MG63 (cell line): ENCODE results near the gene CRLF2. TPM values are rescaled to one million over a fixed set of nuclear protein-coding genes. Genes with fewer than 3 reads are reported as not detected.
"Not testable (repeated sequence)": the region's sequence is repeated elsewhere in the genome, so short reads cannot be mapped to it uniquely, and the experiment has no call there.

Experiments used
- DNase-seq: peaks from one replicate; pipeline ENCODE4 v3.0.0-alpha.2; 2020
- H3K27me3 ChIP-seq: fragments of 250-450 bp; sonication (Bioruptor Pico); 2 replicates; pipeline ENCODE4 v1.5.1; 2020; ENCODE audit warnings: mild to moderate bottlenecking, moderate library complexity
- H3K36me3 ChIP-seq: fragments of 250-450 bp; sonication (Bioruptor Pico); 2 replicates; pipeline ENCODE4 v1.5.1; 2020; ENCODE audit warnings: mild to moderate bottlenecking, moderate library complexity
- H3K4me3 ChIP-seq: fragments of 250-450 bp; sonication (Bioruptor Pico); 2 replicates; pipeline ENCODE4 v1.5.1; 2020; ENCODE audit warnings: mild to moderate bottlenecking, moderate library complexity
- H3K9me3 ChIP-seq: fragments of 250-450 bp; sonication (Bioruptor Pico); 2 replicates; pipeline ENCODE4 v1.5.1; 2020; ENCODE audit warnings: mild to moderate bottlenecking, moderate library complexity
- total RNA-seq: library from RNA; depleted of rRNA; stranded (reverse); fragments of >200 nt; shearing (Covaris generic); gene quantifications from 2 replicates; pipeline ENCODE4 v1.2.3, GENCODE V29; 2014; ENCODE audit warnings: low replicate concordance

Gene CRLF2
- total RNA-seq, 1 experiment from 2014 or later: 1.7 TPM

DNA sequence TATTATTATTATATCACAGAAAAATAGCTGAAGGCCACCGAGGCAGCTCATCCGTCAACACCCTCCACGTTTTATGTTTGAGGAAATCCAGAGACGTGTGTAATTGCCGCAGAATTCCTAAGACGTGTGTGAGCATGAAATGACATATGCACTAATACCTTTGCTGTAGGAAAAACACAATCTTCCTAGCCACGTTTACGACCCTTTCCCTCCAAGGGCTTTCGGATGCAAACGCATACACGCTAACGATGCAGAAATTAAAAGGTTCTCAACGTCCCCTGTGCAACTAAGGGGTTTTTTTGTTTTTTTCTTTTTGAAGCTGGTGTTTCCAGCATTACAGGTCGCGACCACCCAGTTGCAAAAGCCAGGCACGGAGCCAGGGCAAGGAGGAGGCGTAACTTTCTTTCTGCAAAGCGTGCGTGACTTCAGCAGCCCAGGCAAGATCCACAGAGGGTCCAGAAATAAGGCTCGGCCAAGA, 33.8 kb downstream of the CRLF2 start:
- peak; percentile 53 for DNase-seq
- Histone ChIP-seq H3K9me3 (no peaks in the 10 kb centered on the region), H3K4me3 (peak overlapping the region; percentile 41), H3K27me3 (0 out of 2 replicates have a peak, but pooled peaks cover 2% of the 10 kb centered on the region), H3K36me3 (no peaks in the 10 kb centered on the region)

DNA sequence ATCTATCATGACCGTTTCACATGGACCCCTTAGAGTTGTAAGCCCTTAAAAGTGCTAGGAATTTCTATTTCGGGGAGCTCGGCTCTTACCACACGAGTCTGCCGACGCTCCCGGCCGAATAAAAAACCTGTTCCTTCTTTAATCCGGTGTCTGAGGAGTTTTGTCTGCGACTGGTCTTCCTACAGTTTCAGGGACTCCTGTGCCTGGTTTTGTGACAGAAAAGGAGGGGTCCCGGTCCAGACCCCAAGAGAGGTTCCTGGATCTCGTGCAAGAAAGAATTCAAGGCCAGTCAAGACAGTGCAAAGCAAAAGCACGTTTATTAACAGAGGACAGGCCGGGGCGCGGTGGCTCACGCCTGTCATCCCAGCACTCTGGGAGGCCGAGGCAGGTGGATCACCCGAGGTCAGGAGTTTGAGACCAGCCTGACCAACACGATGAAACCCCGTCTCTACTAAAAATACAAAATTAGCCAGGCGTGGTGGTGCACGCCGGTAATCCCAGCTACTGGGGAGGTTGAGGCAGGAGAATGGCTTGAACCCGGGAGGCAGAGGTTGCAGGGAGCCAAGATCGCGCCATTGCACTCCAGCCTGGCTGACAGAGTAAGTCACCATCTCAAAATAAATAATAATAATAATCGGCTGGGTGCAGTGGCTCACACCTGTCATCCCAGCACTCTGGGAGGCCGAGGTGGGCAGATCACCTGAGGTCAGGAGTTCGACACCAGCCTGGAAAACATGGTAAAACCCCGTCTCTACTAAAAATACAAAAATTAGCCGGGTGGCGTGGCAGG, 35.7 kb downstream of the CRLF2 start:
- H3K4me3 ChIP-seq: peak overlapping the region; percentile 9; the same call in 1 of the 2 replicates
- H3K9me3 ChIP-seq, H3K27me3 ChIP-seq, DNase-seq, H3K36me3 ChIP-seq: not testable (repeated sequence)

DNA sequence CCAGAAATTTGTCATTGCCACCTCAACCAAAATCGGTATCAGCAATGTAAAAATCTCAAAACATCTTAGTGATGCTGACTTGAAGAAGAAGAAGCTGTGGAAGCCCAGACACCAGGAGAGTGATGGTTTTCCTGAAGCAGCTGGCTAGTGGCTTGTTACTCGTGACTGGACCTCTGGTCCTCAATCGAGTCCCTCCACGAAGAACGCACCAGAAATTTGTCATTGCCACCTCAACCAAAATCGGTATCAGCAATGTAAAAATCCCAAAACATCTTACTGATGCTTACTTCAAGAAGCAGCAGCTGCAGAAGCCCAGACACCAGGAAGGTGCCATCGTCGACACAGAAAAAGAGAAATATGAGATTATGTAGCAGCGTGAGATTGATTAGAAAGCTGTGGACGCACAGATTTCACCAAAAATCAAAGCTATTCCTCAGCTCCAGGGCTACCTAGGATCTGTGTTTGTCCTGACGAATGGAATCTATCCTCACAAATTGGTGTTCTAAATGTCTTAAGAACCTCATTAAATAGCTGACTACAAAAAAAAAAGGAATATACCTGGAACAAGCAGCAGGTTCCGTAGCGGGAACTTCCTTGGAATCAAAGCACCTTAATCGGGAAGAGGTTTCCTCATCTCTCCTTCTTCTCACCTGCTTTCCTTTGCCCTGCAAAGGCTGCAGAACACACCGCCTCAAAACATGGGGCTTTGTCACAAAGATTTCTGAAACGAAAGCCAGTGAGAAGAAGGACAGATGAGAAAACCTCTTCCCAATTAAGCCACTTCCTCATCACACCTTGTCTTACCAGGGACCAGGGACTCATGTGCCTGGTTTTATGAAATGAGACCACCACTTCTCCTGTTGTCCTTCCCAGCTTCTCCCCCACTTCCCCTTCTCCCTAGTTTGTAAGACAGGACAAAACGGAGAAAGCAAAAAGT, 37.6 kb downstream of the CRLF2 start:
- DNase-seq: not testable (repeated sequence)

DNA sequence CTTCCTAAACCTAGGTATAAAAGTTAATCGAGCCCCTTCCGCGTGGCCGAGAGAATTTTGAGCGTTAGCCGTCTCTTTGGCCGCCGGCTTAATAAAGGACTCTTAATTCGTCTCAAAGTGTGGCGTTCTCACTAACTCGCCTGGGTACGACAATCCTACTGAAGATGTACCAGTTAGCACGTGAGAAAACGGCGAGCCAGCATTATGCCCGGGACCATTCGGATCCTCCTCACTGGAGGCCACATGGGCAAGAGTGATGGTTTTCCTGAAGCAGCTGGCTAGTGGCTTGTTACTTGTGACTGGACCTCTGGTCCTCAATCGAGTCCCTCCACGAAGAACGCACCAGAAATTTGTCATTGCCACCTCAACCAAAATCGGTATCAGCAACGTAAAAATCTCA, 39.0 kb downstream of the CRLF2 start:
- not testable (repeated sequence) for H3K27me3 ChIP-seq, H3K9me3 ChIP-seq, H3K4me3 ChIP-seq, DNase-seq, H3K36me3 ChIP-seq

More for the DNA sequence above, 37.6 kb downstream of the CRLF2 start:
- H3K36me3 ChIP-seq, H3K9me3 ChIP-seq, H3K27me3 ChIP-seq, H3K4me3 ChIP-seq: not testable (repeated sequence)

DNA sequence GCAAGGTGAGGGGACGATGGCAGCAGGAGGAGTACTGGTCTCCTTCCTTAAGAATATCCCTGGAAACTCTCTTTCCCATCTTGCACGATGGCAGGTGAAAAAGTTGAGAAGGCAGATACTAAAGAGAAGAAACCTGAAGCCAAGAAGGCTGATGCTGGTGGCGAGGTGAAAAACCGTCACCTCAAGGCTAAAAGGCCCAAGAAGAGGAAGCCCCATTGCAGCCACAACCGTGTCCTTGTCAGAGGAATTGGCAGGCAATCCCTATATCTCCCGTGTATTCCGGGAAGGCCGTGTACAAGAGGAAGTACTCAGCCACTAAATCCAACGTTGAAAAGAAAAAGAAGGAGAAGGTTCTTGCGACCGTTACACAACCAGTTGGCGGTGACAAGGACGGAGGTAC, 40.0 kb downstream of the CRLF2 start:
- Histone ChIP-seq H3K4me3 (no peak overlapping the region), H3K9me3 (peaks cover 7% of the 10 kb centered on the region; the same call in 1 of the 2 replicates), H3K36me3 (no peaks in the 10 kb centered on the region), H3K27me3 (peaks cover 5% of the 10 kb centered on the region; the same call in 1 of the 2 replicates)
- no peak for DNase-seq

DNA sequence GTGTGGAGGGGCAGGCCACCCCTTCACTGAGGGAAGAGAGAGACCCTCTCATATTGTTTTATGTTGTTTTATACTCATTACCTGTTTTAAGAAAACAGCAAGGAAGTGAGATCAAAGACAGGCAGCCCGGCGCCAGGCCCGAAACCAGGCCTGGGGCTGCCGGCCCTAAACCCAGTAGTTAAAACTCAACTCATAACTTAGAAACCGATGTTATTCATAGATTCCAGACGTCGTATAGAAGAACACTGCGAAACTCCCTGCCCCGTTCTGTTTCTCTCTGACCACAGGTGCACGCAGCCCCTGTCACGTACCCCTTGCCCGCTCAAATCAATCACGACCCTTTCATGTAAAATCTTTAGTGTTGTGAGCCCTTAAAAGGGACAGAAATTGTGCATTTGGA, 40.5 kb downstream of the CRLF2 start:
- DNase-seq, H3K9me3 ChIP-seq, H3K4me3 ChIP-seq, H3K27me3 ChIP-seq, H3K36me3 ChIP-seq: not testable (repeated sequence)

DNA sequence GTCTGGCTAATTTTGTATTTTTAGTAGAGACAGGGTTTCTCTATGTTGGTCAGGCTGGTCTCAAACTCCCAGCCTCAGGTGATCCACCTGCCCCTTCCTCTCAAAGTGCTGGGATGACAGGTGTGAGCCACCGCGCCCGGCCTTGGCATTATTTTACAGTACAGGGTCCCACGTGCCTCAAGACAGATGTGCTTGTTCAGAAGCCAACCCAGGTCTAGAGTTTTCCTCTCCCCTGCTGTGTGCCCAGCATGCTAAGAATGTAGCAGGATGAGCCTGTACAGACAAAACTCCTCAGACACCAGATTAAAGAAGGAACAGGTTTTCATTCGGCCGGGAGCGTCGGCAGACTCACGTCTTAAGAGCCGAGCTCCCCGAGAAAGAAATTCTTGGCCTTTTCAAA, 42.2 kb downstream of the CRLF2 start:
- Histone ChIP-seq H3K27me3 (peaks cover 5% of the 10 kb centered on the region; the same call in 1 of the 2 replicates), H3K36me3 (no peaks in the 10 kb centered on the region), H3K4me3 (no peak overlapping the region), H3K9me3 (peaks cover 7% of the 10 kb centered on the region; the same call in 1 of the 2 replicates)
- no peak for DNase-seq

DNA sequence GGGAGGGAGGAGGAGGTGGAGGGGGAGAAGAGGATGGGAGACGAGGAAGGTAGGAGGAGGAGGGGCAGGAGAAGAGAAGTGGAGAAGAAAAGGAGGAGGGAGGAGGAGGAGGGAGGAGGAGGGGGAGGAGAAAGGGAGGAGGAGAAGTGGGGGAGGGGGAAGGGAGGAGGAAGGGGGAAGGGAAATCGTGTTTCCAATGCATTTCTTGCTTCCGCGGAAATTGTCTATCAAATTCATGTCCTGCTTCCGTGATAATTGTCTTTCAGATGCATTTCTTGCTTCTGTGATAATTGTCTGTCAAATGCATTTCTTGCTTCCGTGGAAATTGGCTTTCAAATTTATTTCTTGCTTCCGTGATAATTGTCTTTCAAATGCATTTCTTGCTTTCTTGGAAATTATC, 43.3 kb downstream of the CRLF2 start:
- no peak for DNase-seq
- no peaks in the 10 kb centered on the region for H3K36me3 ChIP-seq
- peaks cover 7% of the 10 kb centered on the region; the same call in 1 of the 2 replicates for H3K9me3 ChIP-seq
- H3K4me3 ChIP-seq: no peak overlapping the region
- peaks cover 3% of the 10 kb centered on the region; the same call in 1 of the 2 replicates for H3K27me3 ChIP-seq

DNA sequence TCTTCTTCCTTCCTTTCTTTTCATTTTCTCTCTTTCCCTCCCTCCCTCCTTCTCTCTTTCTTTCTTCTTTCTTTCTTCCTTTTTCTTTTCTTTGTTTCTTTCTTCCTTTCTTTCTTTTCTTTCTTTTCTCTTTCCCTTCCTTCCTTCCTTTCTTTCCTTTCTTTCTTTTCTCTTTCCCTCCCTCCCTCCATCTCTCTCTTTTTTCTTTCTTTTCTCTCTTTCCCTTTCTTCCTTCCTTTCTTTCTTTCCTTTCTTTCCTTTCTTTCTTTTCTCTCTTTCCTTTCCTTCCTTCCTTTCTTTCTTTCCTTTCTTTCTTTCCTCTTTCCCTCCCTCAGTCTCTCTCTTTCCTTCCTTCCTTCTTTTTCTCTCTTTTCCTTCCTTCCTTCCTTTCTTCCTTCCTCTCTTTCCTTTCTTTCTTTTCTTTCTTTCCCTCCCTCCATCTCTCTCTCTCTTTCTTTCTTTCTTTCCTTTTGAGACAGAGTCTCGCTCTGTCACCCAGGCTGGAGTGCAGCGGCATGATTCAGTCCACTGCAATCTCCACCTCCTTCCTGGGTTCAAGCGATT, 44.4 kb downstream of the CRLF2 start:
- Histone ChIP-seq H3K36me3 (no peaks in the 10 kb centered on the region), H3K27me3 (peaks cover 3% of the 10 kb centered on the region; the same call in 1 of the 2 replicates), H3K4me3 (no peak overlapping the region), H3K9me3 (peaks cover 7% of the 10 kb centered on the region; the same call in 1 of the 2 replicates)
- DNase-seq: no peak

DNA sequence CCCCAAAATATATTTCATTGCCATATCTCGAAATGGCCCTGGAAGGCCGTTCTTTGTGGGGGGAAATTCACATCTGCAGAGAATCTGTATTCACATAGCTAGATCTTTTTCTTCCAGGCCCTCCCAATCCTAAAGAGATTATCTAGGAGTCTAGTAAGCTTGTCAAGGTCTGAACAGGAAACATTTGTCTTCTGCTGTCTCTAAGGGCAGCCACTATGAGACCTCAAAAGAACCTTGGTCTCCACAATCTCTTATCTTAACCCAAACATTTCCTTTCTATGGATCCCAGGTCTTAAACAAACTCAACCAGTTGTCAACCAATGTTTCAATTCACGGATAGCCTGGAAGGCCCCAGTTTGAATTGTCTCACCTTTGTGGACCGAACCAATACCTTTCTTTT, 45.0 kb downstream of the CRLF2 start:
- Histone ChIP-seq H3K27me3 (peaks cover 3% of the 10 kb centered on the region; the same call in 1 of the 2 replicates), H3K36me3 (no peaks in the 10 kb centered on the region), H3K9me3 (peaks cover 7% of the 10 kb centered on the region; the same call in 1 of the 2 replicates), H3K4me3 (no peak overlapping the region)
- DNase-seq: no peak

DNA sequence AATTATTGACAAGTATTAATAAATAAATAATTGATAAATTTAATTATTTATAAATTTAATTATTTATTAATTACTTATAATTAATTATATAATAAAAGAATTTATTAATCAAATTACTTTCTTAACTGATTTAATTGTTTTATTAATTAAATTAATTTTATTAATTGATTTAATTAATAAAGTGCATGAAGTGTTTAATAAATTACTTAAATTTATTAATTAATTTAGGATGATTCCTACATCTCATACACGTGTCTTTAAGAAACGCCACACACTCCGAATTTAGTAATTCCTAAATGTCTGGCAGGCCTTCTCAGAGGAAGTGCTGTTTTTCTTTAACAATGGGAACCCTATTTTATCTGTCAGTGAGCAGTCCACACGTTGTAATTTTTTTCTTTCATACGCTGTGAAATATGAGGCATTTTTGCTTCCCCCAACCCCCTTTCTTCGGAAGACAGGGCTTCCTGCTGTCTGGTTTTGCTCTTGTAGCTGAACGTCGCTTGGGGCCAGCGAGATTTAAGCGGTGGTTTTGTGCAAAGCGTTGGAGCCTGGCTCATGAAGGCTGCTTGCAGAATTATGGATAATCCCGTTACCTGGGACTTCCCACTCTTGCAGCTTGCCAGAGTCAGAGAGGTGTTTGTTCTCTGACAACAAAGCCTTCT, 46.8 kb downstream of the CRLF2 start:
- H3K4me3 ChIP-seq: peak overlapping the region; percentile 0; the same call in 1 of the 2 replicates
- peak; percentile 42 for DNase-seq

DNA sequence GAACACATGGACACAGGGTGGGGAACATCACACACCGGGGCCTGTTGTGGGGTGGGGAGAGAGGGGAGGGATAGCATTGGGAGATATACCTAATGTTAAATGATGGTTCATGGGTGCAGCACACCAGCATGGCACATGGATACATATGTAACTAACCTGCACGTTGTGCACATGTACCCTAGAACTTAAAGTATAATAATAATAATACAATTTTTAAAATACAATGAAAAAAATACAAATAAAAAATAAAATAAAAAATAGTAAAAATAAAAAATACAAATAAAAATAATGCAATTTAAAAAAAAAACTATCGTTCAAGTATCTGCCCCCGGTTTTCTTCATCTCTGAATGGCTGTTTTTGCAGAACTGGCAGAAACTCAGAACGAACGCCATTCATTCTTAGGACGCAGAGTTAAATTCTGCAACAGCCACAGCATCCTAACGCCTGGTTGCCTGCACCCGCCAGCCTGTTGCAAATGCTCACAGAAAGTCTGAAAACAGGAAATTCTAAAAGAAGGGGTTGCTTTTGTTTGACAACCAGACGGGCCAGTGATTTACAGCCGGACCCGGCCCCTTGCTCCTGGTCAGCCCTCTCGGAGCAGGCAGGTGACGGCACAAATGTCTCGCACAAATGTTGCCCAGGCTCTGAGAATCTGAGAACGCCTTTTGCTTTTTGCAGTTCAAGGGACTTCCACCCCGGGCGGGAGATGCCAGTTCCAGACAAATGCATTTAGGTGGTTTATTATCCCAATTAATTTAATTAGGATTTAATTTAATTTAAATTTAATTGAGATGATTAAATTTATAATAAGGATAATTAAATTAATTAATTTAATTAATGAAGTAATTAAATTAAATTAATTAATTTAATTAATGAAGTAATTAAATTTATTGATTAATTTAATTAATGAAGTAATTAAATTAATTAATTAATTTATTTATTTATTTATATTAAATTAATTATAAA, 47.8 kb downstream of the CRLF2 start:
- Histone ChIP-seq H3K36me3 (no peaks in the 10 kb centered on the region), H3K9me3 (peaks cover 9% of the 10 kb centered on the region), H3K4me3 (no peak overlapping the region), H3K27me3 (no peaks in the 10 kb centered on the region)
- peak; percentile 42 for DNase-seq

More for the DNA sequence above, 46.8 kb downstream of the CRLF2 start:
- Histone ChIP-seq H3K36me3 (no peaks in the 10 kb centered on the region), H3K9me3 (peaks cover 7% of the 10 kb centered on the region; the same call in 1 of the 2 replicates), H3K27me3 (peaks cover 3% of the 10 kb centered on the region; the same call in 1 of the 2 replicates)

DNA sequence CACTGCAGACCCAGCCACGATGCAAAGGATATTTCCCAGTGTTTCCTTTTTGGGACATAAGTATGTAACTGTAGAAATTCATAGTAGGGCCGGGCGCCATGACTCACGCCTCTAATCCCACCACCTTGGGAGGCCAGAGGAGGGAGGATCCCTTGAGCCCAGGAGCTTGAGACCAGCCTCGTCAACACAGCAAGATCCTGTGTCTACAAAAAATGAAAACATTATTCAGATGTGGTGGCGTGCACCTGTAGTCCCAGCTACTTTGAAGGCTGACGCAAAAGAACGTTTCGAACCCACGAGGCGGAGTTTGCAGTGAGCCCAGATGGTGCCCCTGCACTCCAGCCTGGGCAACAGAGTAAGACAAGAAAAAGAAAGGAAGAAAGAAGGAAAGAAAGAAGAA, 49.2 kb downstream of the CRLF2 start:
- H3K36me3 ChIP-seq: no peaks in the 10 kb centered on the region
- H3K27me3 ChIP-seq: no peaks in the 10 kb centered on the region
- peaks cover 9% of the 10 kb centered on the region for H3K9me3 ChIP-seq
- no peak overlapping the region for H3K4me3 ChIP-seq
- DNase-seq: peak; percentile 33

DNA sequence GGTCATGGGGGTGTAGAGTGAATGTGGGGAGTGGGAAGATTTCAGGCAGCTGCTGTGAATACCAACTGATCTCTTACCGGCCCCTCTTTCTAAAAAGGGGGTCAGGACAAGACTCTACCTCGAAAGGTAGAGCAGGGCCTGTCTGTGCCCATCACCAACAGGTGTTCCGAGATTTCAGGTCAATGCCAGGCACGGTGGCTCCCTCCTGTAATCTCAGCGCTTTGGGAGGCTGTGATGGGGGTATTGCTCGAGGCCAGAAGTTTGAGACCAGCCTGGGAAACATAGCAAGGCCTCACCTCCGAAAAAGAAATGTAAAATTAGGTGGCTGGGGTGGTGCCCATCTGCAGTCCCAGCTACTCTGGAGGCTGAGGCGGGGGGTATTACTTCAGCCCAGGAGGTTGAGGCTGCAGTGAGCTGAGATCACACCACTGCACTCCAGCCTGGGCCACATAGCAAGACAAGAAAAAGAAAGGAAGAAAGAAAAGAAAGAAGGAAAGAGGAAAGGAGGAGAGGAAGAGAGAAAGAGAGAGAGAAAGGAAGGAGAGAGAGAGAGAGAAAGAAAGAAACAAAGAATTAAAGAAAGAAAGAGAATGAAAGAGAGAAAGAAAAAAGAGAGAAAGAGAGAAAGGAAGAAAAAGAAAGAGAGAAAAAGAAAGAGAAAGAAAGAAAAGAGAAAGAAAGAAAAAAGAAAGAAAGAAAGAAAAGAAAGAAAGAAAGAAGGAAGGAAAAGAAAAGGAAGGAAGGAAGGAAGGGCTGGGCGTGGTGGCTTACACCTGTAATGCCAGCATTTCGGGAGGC, 50.1 kb downstream of the CRLF2 start:
- Histone ChIP-seq H3K36me3 (no peaks in the 10 kb centered on the region), H3K27me3 (no peaks in the 10 kb centered on the region), H3K4me3 (no peak overlapping the region), H3K9me3 (peaks cover 4% of the 10 kb centered on the region)
- no peak for DNase-seq
